Measurements from ENCODE around the gene DRD2.

GRCh38 chr11:113505541-113506375, 30.6 kb upstream of the DRD2 start:
- TF ChIP-seq CTCF (IDR thresholded peaks at IDR 0.05; ENCODE audit: low read depth, low read length, missing input control) (no peak), YY1 (IDR thresholded peaks at IDR 0.05) (no peak), FOXA2 (IDR thresholded peaks at IDR 0.05) (no peak), SP1 (IDR thresholded peaks at IDR 0.05) (no peak), EGR1 (IDR thresholded peaks at IDR 0.05; ENCODE audit: low read depth in 2 of 2) (no peak), MAX (IDR thresholded peaks at IDR 0.05) (no peak), HNF4G (IDR thresholded peaks at IDR 0.05) (no peak), REST (IDR thresholded peaks at IDR 0.05) (no peak)
